Measurements from ENCODE around the gene PDE6B. TPM values are rescaled to one million over a fixed set of nuclear protein-coding genes. Genes with fewer than 3 reads are reported as not detected.
"Not testable (repeated sequence)": the region's sequence is repeated elsewhere in the genome, so short reads cannot be mapped to it uniquely, and the experiment has no call there.

The PDE6B gene
- total and polyA plus RNA-seq, 2 experiments from 2014 or later = 43.1 to 48.1 TPM

GRCh38 chr4:702618-703048 is 77.3 kb downstream of the PDE6B start:
- Histone ChIP-seq H3K27me3 (no peaks in the 10 kb centered on the region), H3K9me3 (ENCODE audit: low read depth) (no peaks in the 10 kb centered on the region), H3K4me1 (ENCODE audit: low read depth) (peaks cover 4% of the 10 kb centered on the region), H3K4me3 (no peak overlapping the region), H3K27ac (no peak overlapping the region), H3K36me3 (no peaks in the 10 kb centered on the region)
- TF ChIP-seq, protein P1, sequence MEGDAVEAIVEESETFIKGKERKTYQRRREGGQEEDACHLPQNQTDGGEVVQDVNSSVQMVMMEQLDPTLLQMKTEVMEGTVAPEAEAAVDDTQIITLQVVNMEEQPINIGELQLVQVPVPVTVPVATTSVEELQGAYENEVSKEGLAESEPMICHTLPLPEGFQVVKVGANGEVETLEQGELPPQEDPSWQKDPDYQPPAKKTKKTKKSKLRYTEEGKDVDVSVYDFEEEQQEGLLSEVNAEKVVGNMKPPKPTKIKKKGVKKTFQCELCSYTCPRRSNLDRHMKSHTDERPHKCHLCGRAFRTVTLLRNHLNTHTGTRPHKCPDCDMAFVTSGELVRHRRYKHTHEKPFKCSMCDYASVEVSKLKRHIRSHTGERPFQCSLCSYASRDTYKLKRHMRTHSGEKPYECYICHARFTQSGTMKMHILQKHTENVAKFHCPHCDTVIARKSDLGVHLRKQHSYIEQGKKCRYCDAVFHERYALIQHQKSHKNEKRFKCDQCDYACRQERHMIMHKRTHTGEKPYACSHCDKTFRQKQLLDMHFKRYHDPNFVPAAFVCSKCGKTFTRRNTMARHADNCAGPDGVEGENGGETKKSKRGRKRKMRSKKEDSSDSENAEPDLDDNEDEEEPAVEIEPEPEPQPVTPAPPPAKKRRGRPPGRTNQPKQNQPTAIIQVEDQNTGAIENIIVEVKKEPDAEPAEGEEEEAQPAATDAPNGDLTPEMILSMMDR (IDR thresholded peaks at IDR 0.05; ENCODE audit: low read depth, low read length) = no peak
- no peak for DNase-seq (ENCODE audit: low read depth in 1 of 2, low spot score in 1 of 2)

DNA sequence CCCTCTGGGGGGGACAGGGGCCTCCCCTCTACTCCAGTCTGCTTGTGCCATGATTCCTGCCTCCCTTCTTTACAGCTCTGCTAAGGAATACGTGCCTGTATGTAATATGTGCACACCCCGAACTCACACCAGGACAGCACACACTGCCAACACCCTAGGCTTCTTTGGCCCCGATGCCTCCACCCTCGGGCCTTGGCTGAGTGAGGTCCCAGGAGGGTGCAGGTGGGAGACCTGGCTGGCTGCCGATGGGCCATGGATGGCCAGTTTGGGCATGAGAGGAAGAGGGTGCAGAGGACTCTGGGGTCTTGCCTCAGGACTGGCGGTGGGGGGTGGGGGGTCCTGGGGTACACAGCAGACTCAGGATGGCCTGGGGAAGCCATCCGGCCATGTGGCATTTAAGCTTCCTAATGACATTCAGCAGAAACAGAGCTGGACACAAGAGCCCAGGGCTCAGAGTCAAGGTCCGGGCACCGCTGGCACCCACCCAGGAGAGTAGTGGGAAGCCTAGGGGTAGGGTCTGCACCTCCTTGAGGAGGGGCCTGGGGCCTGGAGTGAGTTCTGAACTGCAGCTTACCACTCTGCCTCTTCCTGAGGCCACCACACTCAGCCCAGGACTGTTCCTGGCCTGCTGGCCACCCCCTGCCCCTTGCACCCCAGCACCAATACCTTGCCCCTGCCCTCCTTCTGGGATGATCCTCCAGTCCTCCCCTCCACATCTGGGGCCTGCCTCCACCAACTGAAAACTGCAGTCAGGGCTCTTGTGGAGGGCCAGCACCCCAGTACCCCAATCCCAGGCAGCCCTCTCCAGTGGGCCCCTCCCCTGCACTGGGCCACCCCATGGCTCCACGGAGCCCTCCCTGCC is 78.2 kb downstream of the PDE6B start:
- Histone ChIP-seq H3K27ac (no peak overlapping the region), H3K9me3 (ENCODE audit: low read depth) (no peaks in the 10 kb centered on the region), H3K4me1 (ENCODE audit: low read depth) (peaks cover 5% of the 10 kb centered on the region), H3K4me3 (no peak overlapping the region), H3K27me3 (no peaks in the 10 kb centered on the region), H3K36me3 (no peaks in the 10 kb centered on the region)
- TF ChIP-seq, protein P1 (IDR thresholded peaks at IDR 0.05; ENCODE audit: low read depth, low read length) = no peak
- no peak for DNase-seq (ENCODE audit: low read depth in 1 of 2, low spot score in 1 of 2)

- TF ChIP-seq, protein P1 (IDR thresholded peaks at IDR 0.05; ENCODE audit: low read depth, low read length) = no peak
Observed at GRCh38 chr4:704198-704891, 79.0 kb downstream of the PDE6B start.

DNA sequence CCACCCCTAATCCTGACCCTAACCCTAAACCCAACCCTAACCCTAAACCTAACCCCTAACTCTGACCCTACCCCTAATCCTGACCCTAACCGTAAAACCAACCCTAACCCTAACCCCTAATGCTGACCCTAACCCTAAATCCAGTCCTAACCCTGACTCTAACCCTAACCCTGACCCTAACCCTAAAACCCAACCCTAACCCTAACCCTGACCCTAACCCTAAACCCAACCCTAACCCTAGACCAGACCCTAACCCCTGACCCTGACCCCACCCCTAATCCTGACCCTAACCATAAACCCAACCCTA is 79.6 kb downstream of the PDE6B start:
- no peaks in the 10 kb centered on the region for H3K27me3 ChIP-seq
- TF ChIP-seq, protein P1 (IDR thresholded peaks at IDR 0.05; ENCODE audit: low read depth, low read length) = no peak
- no peaks in the 10 kb centered on the region for H3K9me3 ChIP-seq (ENCODE audit: low read depth)
- no peak for DNase-seq (ENCODE audit: low read depth in 1 of 2, low spot score in 1 of 2)
- H3K4me1 ChIP-seq (ENCODE audit: low read depth) = peaks cover 5% of the 10 kb centered on the region
- no peak overlapping the region for H3K27ac ChIP-seq
- H3K4me3 ChIP-seq = no peak overlapping the region
- no peaks in the 10 kb centered on the region for H3K36me3 ChIP-seq

More at GRCh38 chr4:704198-704891, 79.0 kb downstream of the PDE6B start:
- H3K27me3 ChIP-seq = no peaks in the 10 kb centered on the region
- H3K4me3 ChIP-seq = no peak overlapping the region
- H3K36me3 ChIP-seq = no peaks in the 10 kb centered on the region
- H3K27ac ChIP-seq = no peak overlapping the region
- no peaks in the 10 kb centered on the region for H3K9me3 ChIP-seq (ENCODE audit: low read depth)
- no peak for DNase-seq (ENCODE audit: low read depth in 1 of 2, low spot score in 1 of 2)
- peaks cover 5% of the 10 kb centered on the region for H3K4me1 ChIP-seq (ENCODE audit: low read depth)

DNA sequence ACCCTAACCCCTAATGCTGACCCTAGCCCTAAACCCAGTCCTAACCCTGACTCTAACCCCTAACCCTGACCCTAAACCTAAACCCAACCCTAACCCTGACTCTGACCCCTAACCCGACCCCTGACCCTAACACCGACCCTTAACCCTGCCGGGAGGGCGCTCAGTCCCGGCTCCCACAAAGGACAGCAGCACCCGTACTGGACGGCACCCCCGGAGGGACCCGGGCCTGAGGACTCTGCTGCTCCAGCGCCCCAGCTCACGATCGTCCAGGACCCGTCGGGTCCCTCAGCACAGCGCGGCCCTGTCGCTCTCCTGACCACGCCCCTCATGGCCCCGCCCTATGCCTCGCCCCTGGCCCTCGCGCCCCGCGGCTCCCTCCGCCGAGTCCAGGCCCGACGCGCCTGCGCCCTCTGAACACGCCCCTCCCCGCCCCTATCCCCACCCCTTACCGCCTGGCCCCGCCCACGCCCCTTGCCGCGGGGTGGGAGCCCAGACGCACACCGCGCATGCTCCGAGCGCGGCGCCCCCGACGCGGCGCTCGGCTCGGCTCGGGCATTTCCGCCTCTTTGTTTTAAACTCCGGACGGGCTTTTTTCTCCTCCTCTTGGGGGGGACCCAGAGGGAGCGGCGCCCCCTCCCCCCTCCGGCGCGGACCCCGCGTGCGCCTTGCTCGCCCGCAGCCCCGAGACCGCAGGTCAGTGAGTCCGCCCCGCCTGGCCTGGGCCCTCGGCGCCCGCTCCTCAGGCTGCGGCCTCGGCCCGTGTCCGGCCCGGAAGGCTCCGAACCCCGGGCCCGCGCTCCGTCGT is 80.1 kb downstream of the PDE6B start, which contains the start of gene PCGF3:
Gene PCGF3, plus strand, starts transcription at position 555 of the 805 bp plus-strand sequence. CDS start 27,849 bp downstream, outside the sequence.
- Histone ChIP-seq H3K27me3 (no peaks in the 10 kb centered on the region), H3K27ac (peak within 1 kb of the TSS; percentile 86), H3K36me3 (no peaks in the 10 kb centered on the region), H3K4me3 (peak within 1 kb of the TSS; percentile 94), H3K4me1 (ENCODE audit: low read depth) (peaks cover 5% of the 10 kb centered on the region), H3K9me3 (ENCODE audit: low read depth) (no peaks in the 10 kb centered on the region)
- DNase-seq (ENCODE audit: low read depth in 1 of 2, low spot score in 1 of 2) = peak; percentile 98
- TF ChIP-seq, protein P1 (IDR thresholded peaks at IDR 0.05; ENCODE audit: low read depth, low read length) = no peak

- DNase-seq (ENCODE audit: low read depth in 1 of 2, low spot score in 1 of 2); H3K4me1 ChIP-seq (ENCODE audit: low read depth); H3K27me3 ChIP-seq; H3K36me3 ChIP-seq; H3K9me3 ChIP-seq (ENCODE audit: low read depth): not testable (repeated sequence)
- peak overlapping the region; percentile 86 for H3K27ac ChIP-seq
- H3K4me3 ChIP-seq = peak overlapping the region; percentile 94
Observed at GRCh38 chr4:706083-706633, 80.8 kb downstream of the PDE6B start.
